ENCODE results near the gene ABHD15. TPM values are rescaled to one million over a fixed set of nuclear protein-coding genes. Genes with fewer than 3 reads are reported as not detected.

Gene ABHD15
- polyA plus RNA-seq, 1 donor, result 6.6 TPM

DNA sequence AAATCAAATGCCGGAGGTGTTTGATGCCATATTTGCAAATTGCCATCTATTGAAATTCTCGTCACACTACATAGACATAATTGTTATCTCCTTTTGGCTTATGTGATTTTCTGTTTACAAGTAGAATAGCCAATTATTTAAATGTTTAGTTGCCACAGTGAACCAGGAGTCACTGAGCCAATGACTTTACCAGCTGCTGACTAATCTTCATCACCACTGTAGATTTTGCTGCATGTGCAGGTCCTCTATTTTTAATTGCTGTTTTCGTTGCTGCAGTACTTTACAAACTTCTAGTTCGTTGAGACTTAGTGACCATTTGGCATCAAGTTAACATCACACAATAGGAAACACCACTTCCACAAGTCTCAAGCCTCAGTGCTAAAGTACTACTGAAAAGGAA is 22.8 kb downstream of the ABHD15 start:
- DNase-seq, result no peak

DNA sequence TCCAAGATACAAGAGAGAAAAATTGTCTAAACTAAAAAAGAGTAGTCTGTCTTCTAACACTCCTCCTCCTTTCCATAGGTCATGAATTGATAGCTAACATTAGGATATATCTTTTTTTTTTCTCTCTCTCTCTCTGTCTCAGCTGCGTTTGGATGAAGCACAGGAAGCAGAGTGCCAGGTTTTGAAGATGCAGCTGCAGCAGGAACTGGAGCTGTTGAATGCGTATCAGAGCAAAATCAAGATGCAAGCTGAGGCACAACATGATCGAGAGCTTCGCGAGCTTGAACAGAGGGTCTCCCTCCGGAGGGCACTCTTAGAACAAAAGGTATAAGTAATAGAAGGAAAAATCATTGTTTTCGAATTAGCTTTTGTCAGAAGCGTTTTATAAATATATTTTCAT is 32.9 kb downstream of the ABHD15 start:
- DNase-seq, result no peak

DNA sequence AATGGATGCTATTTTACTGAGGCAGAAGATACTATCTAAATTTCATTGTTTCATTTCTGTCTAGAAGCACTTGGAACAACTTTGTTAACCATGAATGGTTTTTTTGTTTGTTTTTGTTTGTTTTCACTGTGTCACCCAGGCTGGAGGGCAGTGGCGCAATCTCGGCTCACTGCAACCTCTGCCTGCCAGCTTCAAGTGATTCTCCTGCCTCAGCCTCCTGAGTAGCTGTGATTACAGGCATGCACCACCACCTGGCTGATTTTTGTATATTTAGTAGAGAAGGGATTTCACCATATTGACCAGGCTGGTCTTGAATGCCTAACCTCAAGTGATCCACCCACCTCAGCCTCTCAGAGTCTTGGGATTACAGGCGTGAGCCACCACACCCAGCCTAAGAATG is 40.5 kb downstream of the ABHD15 start:
- DNase-seq, result no peak

DNA sequence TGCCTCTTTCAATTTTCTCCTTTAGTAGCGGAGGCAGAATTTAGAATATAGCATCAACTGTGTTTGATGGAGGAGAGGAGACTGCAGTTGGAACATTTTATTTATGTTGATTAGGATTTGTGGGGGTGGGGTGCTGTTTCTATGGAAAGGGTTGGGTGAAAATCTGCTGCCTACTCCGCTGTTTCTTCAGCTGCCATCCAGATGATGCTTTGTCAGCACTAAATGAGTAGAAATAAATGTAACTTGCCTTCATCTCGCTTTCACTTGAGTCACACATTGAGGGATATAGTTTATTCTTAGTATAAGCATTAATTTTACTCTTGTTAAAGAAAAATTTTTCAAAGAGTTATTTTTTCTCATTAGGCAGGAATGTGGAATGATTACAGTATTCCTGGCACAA is 42.1 kb downstream of the ABHD15 start:
- no peak for DNase-seq

DNA sequence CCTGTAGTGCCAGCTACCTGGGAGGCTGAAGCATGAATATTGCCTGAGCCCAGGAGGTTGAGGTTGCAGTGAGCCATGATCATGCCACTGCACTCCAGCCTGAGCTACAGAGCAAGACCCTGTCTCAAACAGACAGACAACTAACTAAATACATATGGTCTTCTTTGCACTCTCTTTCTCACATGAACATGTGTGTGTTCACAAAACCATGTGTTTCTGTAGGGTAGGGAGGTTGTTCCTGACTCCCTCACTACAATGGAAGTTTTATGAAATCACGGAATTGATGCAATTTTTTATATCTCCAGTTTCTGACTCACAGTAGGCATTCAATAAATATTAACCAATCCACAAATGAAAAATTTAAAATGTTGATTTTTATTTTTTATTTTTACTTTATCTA is 48.5 kb downstream of the ABHD15 start:
- no peak for DNase-seq

DNA sequence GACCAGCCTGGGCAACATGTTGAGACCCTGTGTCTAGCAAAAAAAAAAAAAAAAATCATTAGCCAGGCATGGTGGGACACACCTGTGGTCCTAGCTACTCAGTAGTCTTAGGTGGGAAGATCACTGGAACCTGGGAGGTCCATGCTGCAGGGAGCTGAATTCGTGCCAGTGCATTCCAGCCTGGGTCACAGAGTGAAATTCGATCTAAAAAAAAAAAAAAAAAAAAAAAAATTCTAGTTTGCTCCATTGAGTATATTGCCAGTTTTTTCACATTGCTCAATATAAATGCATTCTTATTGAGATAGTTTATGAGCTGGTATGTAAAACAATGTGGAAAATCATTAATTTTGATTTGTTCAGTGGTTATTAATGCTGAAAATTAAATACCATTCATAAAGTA is 52.0 kb downstream of the ABHD15 start:
- no peak for DNase-seq

DNA sequence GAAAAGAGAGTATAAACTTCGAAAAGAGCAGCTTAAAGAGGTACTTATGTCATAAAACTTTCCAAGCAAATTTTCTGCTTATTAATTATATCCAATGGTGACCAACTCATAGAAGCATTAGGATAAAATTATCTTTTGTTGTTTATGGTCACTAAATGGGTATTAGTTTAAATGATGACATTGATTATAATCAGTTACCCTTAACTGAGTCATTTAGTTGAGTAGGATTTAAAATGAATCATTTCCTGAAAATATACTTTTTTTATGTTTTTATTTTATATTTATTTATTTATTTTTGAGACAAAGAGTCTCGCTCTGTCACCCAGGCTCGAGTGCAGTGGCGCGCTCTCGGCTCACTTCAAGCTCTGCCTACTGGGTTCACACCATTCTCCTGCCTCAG is 55.9 kb downstream of the ABHD15 start:
- no peak for DNase-seq

Other genes starting within 250 kb of the ABHD15 start
- gene TAOK1, start 176.7 kb downstream of the ABHD15 start, polyA plus RNA-seq (ENCODE audit: insufficient read length), result 56.2 TPM
- gene TP53I13, start 1.7 kb upstream of the ABHD15 start, polyA plus RNA-seq (ENCODE audit: insufficient read length), result 26.6 TPM
- gene GIT1, start 22.6 kb upstream of the ABHD15 start, polyA plus RNA-seq (ENCODE audit: insufficient read length), result 43.2 TPM
- gene ANKRD13B, start 26.1 kb upstream of the ABHD15 start, polyA plus RNA-seq (ENCODE audit: insufficient read length), result 11.1 TPM
- gene CORO6, start 55.9 kb upstream of the ABHD15 start, polyA plus RNA-seq (ENCODE audit: insufficient read length), result 3.8 TPM